HCT116 (cell line): ENCODE data around the gene DIO3. TPM values are rescaled to one million over a fixed set of nuclear protein-coding genes. Genes with fewer than 3 reads are reported as not detected.

Experiments used
- ATAC-seq: fragments of 200-7000 bp; cut with Tn5 transposase; 2 replicates; pipeline ENCODE4 v1.9.1; 2020; ENCODE audit warnings: mild to moderate bottlenecking, moderate library complexity
- BruUV-seq: library from RNA; stranded (reverse); fragments of 400-500 nt; replicated peaks from 2 replicates; lab custom pipeline; 2021; lab: Mats Ljungman, UMichigan
- CTCF ChIA-PET: fragments of 300-600 bp; sonication (Branson Sonifier 250); formaldehyde crosslinking; loops from one replicate; lab custom pipeline; 2021; ENCODE audit warnings: antibody characterized with exemption; lab: Charles Lee
- POLR2A ChIA-PET: fragments of 300-600, 350-600 bp; sonication (Branson Sonifier 250); formaldehyde crosslinking; loops from one replicate; lab custom pipeline; 2021; ENCODE audit warnings: antibody characterized with exemption; lab: Charles Lee
- RAD21 ChIA-PET, 2 experiments: fragments of 300-600 bp; sonication (Branson Sonifier 250); formaldehyde crosslinking; loops; one replicate each; lab custom pipeline; 2023; ENCODE audit warnings: low total read pairs in 2 of 2; ENCODE audit not compliant: uncharacterized antibody in 2 of 2, unreplicated experiment in 2 of 2, low non-redundant PET in 1 of 2; lab: Charles Lee
- DNase-seq: peaks from one replicate; pipeline ENCODE4 v3.0.0-alpha.2; 2010; ENCODE audit warnings: low read depth, low spot score
- H2AFZ ChIP-seq: fragments of 200-600 bp; shearing (Covaris generic), sonication (generic); 2 replicates; pipeline ENCODE4 v1.6.1; 2017; ENCODE audit warnings: low read depth, mixed run types, mixed read lengths, antibody characterized with exemption, low read length; ENCODE audit not compliant: poor library complexity, severe bottlenecking
- H3K27ac ChIP-seq: 2 replicates; pipeline ENCODE4 v1.5.1; 2012; ENCODE audit warnings: low read depth, low read length
- H3K27me3 ChIP-seq: fragments of 200-600 bp; sonication (generic); 2 replicates; pipeline ENCODE4 v1.6.1; 2016; ENCODE audit warnings: mixed run types, low read length, mixed read lengths; ENCODE audit not compliant: insufficient read depth
- H3K36me3 ChIP-seq, 2 experiments: fragments of 200-500 bp in 1 of 2; fragments of 200-600 bp in 1 of 2; sonication (Bioruptor generic) in 1 of 2; sonication (generic) in 1 of 2; 2 replicates each; pipeline versions ENCODE4 v1.5.1 to v1.6.1; 2014 to 2016; ENCODE audit warnings: low read length in 2 of 2, inconsistent platforms in 1 of 2, mixed read lengths in 1 of 2, mixed run types in 1 of 2; ENCODE audit not compliant: insufficient read depth in 2 of 2, control insufficient read depth in 1 of 2
- H3K4me1 ChIP-seq, 2 experiments: fragments of 200-600 bp in 1 of 2; sonication (generic) in 1 of 2; 2 replicates each; pipeline versions ENCODE4 v1.5.1 to v1.6.1; 2012 to 2017; ENCODE audit warnings: low read length in 2 of 2, inconsistent platforms in 1 of 2, mild to moderate bottlenecking in 1 of 2, mixed read lengths in 1 of 2, mixed run types in 1 of 2, moderate library complexity in 1 of 2; ENCODE audit not compliant: insufficient read depth in 2 of 2, control insufficient read depth in 1 of 2
- H3K4me2 ChIP-seq: fragments of 200-600 bp; sonication (generic); 2 replicates; pipeline ENCODE4 v1.6.1; 2017; ENCODE audit warnings: mixed run types, low read length, mixed read lengths
- H3K4me3 ChIP-seq, 2 experiments: fragments of 200-600 bp in 1 of 2; sonication (generic) in 1 of 2; replicated peaks in 1 of 2; 2 replicates each; pipeline ENCODE4 v1.5.1; 2011 to 2016; ENCODE audit warnings: low read length in 2 of 2, control low read depth in 1 of 2, low read depth in 1 of 2, mild to moderate bottlenecking in 1 of 2, mixed read lengths in 1 of 2, mixed run types in 1 of 2
- H3K79me2 ChIP-seq: fragments of 200-600 bp; sonication (generic); 2 replicates; pipeline ENCODE4 v1.6.1; 2017; ENCODE audit warnings: mild to moderate bottlenecking, mixed run types, low read length, moderate library complexity, mixed read lengths; ENCODE audit not compliant: insufficient read depth
- H3K9ac ChIP-seq: fragments of 200-600 bp; sonication (generic); 2 replicates; pipeline ENCODE4 v1.6.1; 2016; ENCODE audit warnings: low read length, mixed read lengths
- H3K9me2 ChIP-seq: fragments of 200-600 bp; sonication (generic), shearing (Covaris generic); 2 replicates; pipeline ENCODE4 v1.6.1; 2017; ENCODE audit warnings: mixed run types, mild to moderate bottlenecking, moderate library complexity; ENCODE audit not compliant: insufficient read depth
- H3K9me3 ChIP-seq, 2 experiments: fragments of 200-500 bp in 1 of 2; fragments of 200-600 bp in 1 of 2; sonication (Bioruptor generic) in 1 of 2; sonication (generic) in 1 of 2; 2 replicates each; pipeline ENCODE4 v1.6.1; 2014 to 2017; ENCODE audit warnings: low read length in 2 of 2, mixed read lengths in 2 of 2, inconsistent platforms in 1 of 2, low read depth in 1 of 2, mild to moderate bottlenecking in 1 of 2, mixed run types in 1 of 2, moderate library complexity in 1 of 2; ENCODE audit not compliant: control insufficient read depth in 1 of 2, insufficient read depth in 1 of 2
- H4K20me1 ChIP-seq: fragments of 200-600 bp; sonication (generic), shearing (Covaris generic); 2 replicates; pipeline ENCODE4 v1.6.1; 2017; ENCODE audit warnings: mixed run types, mild to moderate bottlenecking, moderate library complexity; ENCODE audit not compliant: insufficient read depth
- CEBPB ChIP-seq: IDR thresholded peaks from 2 replicates; pipeline ENCODE4 v1.6.1; 2012; ENCODE audit warnings: low read depth
- CTCF ChIP-seq, 3 experiments: fragments of 200-600 bp in 1 of 3; sonication (generic) in 1 of 3; IDR thresholded peaks in 2 of 3; conservative IDR thresholded peaks in 1 of 3; 2 replicates each; pipeline ENCODE4 v1.5.1; 2012 to 2017; ENCODE audit warnings: low read depth in 2 of 3, low read length in 2 of 3, antibody characterized with exemption in 1 of 3, borderline replicate concordance in 1 of 3, control low read depth in 1 of 3, mild to moderate bottlenecking in 1 of 3, mixed read lengths in 1 of 3, mixed run types in 1 of 3, moderate library complexity in 1 of 3; ENCODE audit not compliant: insufficient read depth in 1 of 3
- ELF1 ChIP-seq: IDR thresholded peaks from 2 replicates; pipeline ENCODE4 v1.6.1; 2012; ENCODE audit warnings: low read depth, borderline replicate concordance
- EZH2 ChIP-seq: fragments of 200-600 bp; sonication (generic); IDR thresholded peaks from 2 replicates; pipeline ENCODE4 v1.6.1; 2017; ENCODE audit warnings: antibody characterized with exemption, mixed run types
- EZH2phosphoT487 ChIP-seq: fragments of 200-600 bp; IDR thresholded peaks from 2 replicates; pipeline ENCODE4 v1.6.1; 2018; ENCODE audit warnings: antibody characterized with exemption, borderline replicate concordance
- FOSL1 ChIP-seq: IDR thresholded peaks from 2 replicates; pipeline ENCODE4 v1.6.1; 2012; ENCODE audit warnings: low read depth
- MAX ChIP-seq: IDR thresholded peaks from 2 replicates; pipeline ENCODE4 v1.6.1; 2012
- POLR2A ChIP-seq: IDR thresholded peaks from 2 replicates; pipeline ENCODE4 v1.7.0; 2011; ENCODE audit warnings: borderline replicate concordance; ENCODE audit not compliant: insufficient read depth, insufficient read length; ENCODE audit errors: extremely low read depth
- POLR2AphosphoS5 ChIP-seq: IDR thresholded peaks from 2 replicates; pipeline ENCODE4 v1.6.1; 2011; ENCODE audit warnings: mild to moderate bottlenecking, low read depth, low read length, moderate library complexity
- RAD21 ChIP-seq: IDR thresholded peaks from 2 replicates; pipeline ENCODE4 v1.6.1; 2012; ENCODE audit warnings: low read depth, mild to moderate bottlenecking
- SIN3A ChIP-seq: IDR thresholded peaks from 2 replicates; pipeline ENCODE4 v1.6.1; 2012; ENCODE audit warnings: low read depth
- SP1 ChIP-seq: IDR thresholded peaks from 2 replicates; pipeline ENCODE4 v1.6.1; 2012; ENCODE audit warnings: low read depth
- SRF ChIP-seq: IDR thresholded peaks from 2 replicates; pipeline ENCODE4 v1.6.1; 2012; ENCODE audit warnings: low read depth
- YY1 ChIP-seq: IDR thresholded peaks from 2 replicates; pipeline ENCODE4 v1.6.1; 2011; ENCODE audit warnings: low read length, low read depth, moderate library complexity, mild to moderate bottlenecking; ENCODE audit not compliant: insufficient replicate concordance; ENCODE audit errors: extremely low read depth
- ZFX ChIP-seq: fragments of 450-650 bp; IDR thresholded peaks from 2 replicates; pipeline ENCODE4 v1.6.1; 2017
- ZNF274 ChIP-seq: fragments of 200-500 bp; sonication (Bioruptor generic); IDR thresholded peaks from 2 replicates; pipeline ENCODE4 v1.6.1; 2014; ENCODE audit warnings: mild to moderate bottlenecking, low read depth, low read length, inconsistent platforms
- intact Hi-C: fragments of 100-400 bp; cut with micrococcal nuclease; formaldehyde crosslinking; loops from 2 replicates; pipeline ENCODE4 v1.10.0; 2022
- total RNA-seq: library from RNA; stranded (reverse); gene quantifications from one replicate; pipeline ENCODE4 v1.2.1, GENCODE V29; 2021; ENCODE audit not compliant: unreplicated experiment
- TF ChIP-seq, protein P1 (sequence below): IDR thresholded peaks from 2 replicates; pipeline ENCODE4 v1.6.1; 2012; ENCODE audit warnings: low read depth
- TF ChIP-seq, protein P2 (sequence below): IDR thresholded peaks from 2 replicates; pipeline ENCODE4 v1.6.1; 2011; ENCODE audit warnings: mild to moderate bottlenecking, low read length, moderate library complexity; ENCODE audit not compliant: insufficient replicate concordance; ENCODE audit errors: extremely low read depth

Gene DIO3
- total RNA-seq, 1 experiment from 2014 or later: 0.34 TPM

DNA sequence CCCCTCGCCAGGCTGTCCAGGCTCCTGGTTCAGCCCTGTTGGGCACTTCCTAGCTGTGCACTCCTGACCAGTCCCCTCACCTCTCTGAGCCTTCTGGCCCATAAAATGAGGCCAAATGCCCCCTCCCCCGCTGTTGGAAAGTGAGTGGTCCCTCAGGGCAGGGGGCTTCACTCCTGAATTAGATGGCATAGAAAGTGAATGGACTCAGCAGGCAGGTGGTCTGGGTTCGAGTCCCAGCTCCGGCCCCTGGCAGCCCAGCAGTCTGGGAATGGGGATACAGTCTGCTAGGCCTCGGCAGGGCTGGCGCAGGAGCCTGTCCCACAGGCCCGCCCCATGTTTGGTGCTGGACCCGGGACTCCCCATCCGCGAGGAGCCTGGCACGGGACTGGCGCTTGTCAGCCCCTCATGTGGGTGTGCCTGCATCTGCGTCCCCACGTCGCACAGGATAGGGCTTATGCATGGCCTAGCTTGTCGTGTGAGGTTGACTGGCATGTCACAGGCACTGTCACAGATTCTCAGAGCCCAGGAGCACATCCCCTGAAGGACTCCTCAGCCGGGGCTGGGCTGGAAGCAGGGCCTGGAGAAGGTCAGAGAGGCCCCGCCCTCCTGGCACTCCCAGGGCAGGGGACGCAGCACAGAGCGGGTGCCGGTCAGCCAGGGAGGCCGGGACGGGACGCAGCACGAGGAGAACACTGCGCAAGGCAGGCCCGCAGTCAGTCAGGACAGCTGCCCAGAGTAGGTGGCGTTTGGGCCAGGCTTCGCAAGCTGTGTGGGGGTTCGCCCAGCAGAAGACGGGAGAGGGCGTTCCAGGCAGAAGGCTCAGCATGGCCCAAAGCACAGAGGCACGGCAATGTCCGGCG lies 40.5 kb downstream of the DIO3 start:
- no peak overlapping the region for H2AFZ ChIP-seq
- no TSS peak for BruUV-seq
- H3K79me2 ChIP-seq: no peaks in the 10 kb centered on the region
- POLR2A ChIA-PET: no interaction called here
- H3K4me1 ChIP-seq: no peaks in the 10 kb centered on the region
- ATAC-seq (no peak), DNase-seq (no peak)
- CTCF ChIA-PET: no interaction called here
- TF ChIP-seq ELF1: no peak
- TF ChIP-seq MAX: no peak
- no peak for TF ChIP-seq RAD21
- no peak for TF ChIP-seq EZH2
- TF ChIP-seq, protein P1, sequence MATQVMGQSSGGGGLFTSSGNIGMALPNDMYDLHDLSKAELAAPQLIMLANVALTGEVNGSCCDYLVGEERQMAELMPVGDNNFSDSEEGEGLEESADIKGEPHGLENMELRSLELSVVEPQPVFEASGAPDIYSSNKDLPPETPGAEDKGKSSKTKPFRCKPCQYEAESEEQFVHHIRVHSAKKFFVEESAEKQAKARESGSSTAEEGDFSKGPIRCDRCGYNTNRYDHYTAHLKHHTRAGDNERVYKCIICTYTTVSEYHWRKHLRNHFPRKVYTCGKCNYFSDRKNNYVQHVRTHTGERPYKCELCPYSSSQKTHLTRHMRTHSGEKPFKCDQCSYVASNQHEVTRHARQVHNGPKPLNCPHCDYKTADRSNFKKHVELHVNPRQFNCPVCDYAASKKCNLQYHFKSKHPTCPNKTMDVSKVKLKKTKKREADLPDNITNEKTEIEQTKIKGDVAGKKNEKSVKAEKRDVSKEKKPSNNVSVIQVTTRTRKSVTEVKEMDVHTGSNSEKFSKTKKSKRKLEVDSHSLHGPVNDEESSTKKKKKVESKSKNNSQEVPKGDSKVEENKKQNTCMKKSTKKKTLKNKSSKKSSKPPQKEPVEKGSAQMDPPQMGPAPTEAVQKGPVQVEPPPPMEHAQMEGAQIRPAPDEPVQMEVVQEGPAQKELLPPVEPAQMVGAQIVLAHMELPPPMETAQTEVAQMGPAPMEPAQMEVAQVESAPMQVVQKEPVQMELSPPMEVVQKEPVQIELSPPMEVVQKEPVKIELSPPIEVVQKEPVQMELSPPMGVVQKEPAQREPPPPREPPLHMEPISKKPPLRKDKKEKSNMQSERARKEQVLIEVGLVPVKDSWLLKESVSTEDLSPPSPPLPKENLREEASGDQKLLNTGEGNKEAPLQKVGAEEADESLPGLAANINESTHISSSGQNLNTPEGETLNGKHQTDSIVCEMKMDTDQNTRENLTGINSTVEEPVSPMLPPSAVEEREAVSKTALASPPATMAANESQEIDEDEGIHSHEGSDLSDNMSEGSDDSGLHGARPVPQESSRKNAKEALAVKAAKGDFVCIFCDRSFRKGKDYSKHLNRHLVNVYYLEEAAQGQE: no peak
- TF ChIP-seq CEBPB: no peak
- no peak for TF ChIP-seq ZNF274
- TF ChIP-seq SP1: no peak
- TF ChIP-seq POLR2A: no peak
- TF ChIP-seq EZH2phosphoT487: no peak
- TF ChIP-seq CTCF (IDR thresholded peaks at IDR 0.05 in 2 of 3, conservative IDR thresholded peaks at IDR 0.05 in 1 of 3; ENCODE audit: borderline replicate concordance in 1 of 3, insufficient read depth in 1 of 3, low read depth in 2 of 3, low read length in 2 of 3): no peak
- TF ChIP-seq, protein P2, sequence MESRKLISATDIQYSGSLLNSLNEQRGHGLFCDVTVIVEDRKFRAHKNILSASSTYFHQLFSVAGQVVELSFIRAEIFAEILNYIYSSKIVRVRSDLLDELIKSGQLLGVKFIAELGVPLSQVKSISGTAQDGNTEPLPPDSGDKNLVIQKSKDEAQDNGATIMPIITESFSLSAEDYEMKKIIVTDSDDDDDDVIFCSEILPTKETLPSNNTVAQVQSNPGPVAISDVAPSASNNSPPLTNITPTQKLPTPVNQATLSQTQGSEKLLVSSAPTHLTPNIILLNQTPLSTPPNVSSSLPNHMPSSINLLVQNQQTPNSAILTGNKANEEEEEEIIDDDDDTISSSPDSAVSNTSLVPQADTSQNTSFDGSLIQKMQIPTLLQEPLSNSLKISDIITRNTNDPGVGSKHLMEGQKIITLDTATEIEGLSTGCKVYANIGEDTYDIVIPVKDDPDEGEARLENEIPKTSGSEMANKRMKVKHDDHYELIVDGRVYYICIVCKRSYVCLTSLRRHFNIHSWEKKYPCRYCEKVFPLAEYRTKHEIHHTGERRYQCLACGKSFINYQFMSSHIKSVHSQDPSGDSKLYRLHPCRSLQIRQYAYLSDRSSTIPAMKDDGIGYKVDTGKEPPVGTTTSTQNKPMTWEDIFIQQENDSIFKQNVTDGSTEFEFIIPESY: no peak
- no peak for TF ChIP-seq SIN3A
- TF ChIP-seq ZFX: no peak
- no peak for TF ChIP-seq POLR2AphosphoS5
- TF ChIP-seq SRF: no peak
- no peak for TF ChIP-seq FOSL1
- TF ChIP-seq YY1: no peak
- intact Hi-C loops: no loop called here
- peaks cover 10% of the 10 kb centered on the region for H3K27me3 ChIP-seq
- H3K9ac ChIP-seq: no peak overlapping the region
- H3K27ac ChIP-seq: no peak overlapping the region
- H3K4me2 ChIP-seq: no peak overlapping the region
- H4K20me1 ChIP-seq: no peaks in the 10 kb centered on the region
- no peaks in the 10 kb centered on the region for H3K9me2 ChIP-seq
- RAD21 ChIA-PET: no interaction called here
- no peaks in the 10 kb centered on the region for H3K36me3 ChIP-seq
- no peak overlapping the region for H3K4me3 ChIP-seq
- no peaks in the 10 kb centered on the region for H3K9me3 ChIP-seq
